ENCODE measurements around the gene LRRIQ4. TPM values are rescaled to one million over a fixed set of nuclear protein-coding genes. Genes with fewer than 3 reads are reported as not detected.

LRRIQ4 gene
- total RNA-seq, 2 donors from 2014 or later: 0.43 TPM; not detected in 1

DNA sequence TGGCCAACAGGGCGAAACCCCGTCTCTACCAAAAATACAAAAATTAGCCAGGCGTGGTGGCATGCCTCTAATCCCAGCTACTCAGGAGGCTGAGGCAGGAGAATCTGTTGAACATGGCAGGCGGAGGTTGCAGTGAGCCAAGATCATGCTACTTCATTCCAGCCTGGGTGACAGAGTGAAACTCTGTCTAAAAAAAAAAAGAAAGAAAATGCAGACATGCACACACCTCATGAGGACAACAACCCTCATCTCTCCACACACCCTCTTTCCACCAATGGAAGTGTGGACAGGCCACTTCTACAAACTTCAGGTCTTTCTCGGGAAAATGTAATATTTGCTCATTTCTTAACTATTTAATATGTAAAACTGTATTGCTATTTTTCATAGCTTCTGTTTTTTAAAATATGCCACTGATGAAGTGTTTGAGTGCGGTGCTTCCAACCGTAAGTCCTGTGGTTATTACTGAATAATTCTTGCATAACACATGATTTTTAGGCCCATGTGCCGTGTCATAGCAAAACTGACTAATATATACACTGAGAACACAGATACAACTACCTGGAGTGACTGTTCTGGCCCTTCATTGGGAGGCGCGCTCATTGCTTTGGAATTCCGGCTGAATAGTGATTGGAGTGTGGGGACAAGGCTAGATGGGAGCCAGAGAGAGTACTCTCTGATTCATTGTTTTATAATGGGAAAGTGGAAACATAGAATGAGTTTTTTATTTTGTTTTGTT lies 34.0 kb downstream of the LRRIQ4 start:
- H3K9me3 ChIP-seq: no peaks in the 10 kb centered on the region
- DNase-seq (ENCODE audit: low spot score): no peak
- no peaks in the 10 kb centered on the region for H3K36me3 ChIP-seq
- H3K27ac ChIP-seq: no peak overlapping the region
- TF ChIP-seq, protein P1, sequence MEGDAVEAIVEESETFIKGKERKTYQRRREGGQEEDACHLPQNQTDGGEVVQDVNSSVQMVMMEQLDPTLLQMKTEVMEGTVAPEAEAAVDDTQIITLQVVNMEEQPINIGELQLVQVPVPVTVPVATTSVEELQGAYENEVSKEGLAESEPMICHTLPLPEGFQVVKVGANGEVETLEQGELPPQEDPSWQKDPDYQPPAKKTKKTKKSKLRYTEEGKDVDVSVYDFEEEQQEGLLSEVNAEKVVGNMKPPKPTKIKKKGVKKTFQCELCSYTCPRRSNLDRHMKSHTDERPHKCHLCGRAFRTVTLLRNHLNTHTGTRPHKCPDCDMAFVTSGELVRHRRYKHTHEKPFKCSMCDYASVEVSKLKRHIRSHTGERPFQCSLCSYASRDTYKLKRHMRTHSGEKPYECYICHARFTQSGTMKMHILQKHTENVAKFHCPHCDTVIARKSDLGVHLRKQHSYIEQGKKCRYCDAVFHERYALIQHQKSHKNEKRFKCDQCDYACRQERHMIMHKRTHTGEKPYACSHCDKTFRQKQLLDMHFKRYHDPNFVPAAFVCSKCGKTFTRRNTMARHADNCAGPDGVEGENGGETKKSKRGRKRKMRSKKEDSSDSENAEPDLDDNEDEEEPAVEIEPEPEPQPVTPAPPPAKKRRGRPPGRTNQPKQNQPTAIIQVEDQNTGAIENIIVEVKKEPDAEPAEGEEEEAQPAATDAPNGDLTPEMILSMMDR (IDR thresholded peaks at IDR 0.05): no peak
- no peak overlapping the region for H3K4me3 ChIP-seq
- no peaks in the 10 kb centered on the region for H3K27me3 ChIP-seq
- no peaks in the 10 kb centered on the region for H3K4me1 ChIP-seq

DNA sequence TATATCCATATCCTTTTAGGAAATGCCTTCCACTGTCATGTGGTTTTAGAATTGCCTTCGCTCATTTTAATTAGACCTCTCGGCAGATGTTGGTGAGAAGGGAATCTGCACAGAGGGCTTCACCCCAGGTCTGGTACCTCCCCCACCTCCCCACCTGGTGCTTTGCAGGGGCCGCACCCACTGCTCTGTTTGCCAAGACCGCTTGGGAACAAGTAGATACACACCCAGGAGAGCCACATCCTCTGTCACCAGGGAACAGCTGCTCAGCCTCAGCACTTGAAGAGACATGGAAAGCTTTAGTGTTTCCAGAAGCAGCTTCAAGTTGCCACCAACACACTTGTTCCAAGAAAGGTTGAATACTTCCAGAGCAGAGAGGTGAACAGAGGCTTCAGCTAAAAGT lies 35.2 kb downstream of the LRRIQ4 start:
- Histone ChIP-seq H3K4me3 (no peak overlapping the region), H3K27ac (no peak overlapping the region), H3K9me3 (no peaks in the 10 kb centered on the region), H3K36me3 (no peaks in the 10 kb centered on the region), H3K27me3 (no peaks in the 10 kb centered on the region), H3K4me1 (no peaks in the 10 kb centered on the region)
- TF ChIP-seq, protein P1 (IDR thresholded peaks at IDR 0.05): no peak
- DNase-seq (ENCODE audit: low spot score): no peak

DNA sequence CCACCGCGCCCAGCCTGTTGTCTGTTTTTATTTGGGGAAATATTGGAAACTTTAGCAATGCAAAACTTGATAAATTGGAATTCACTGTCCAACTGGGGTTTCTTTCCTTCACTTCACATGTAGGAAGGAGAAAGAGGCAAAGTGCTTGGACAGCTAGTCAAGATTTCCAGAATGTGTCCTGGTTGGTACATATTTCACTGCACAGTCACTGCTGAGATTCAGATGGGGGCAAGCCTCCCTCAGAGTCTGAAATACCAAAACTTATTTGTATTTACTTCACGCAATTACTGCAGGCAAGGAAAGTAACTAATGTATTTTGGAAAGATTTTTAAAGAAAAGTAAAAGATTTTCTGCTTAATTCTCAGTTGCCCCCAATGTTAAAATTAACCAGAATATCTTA lies 36.1 kb downstream of the LRRIQ4 start:
- H3K4me1 ChIP-seq: no peaks in the 10 kb centered on the region
- no peaks in the 10 kb centered on the region for H3K27me3 ChIP-seq
- H3K36me3 ChIP-seq: no peaks in the 10 kb centered on the region
- no peak overlapping the region for H3K4me3 ChIP-seq
- H3K9me3 ChIP-seq: no peaks in the 10 kb centered on the region
- no peak for DNase-seq (ENCODE audit: low spot score)
- H3K27ac ChIP-seq: no peak overlapping the region
- TF ChIP-seq, protein P1 (IDR thresholded peaks at IDR 0.05): no peak

DNA sequence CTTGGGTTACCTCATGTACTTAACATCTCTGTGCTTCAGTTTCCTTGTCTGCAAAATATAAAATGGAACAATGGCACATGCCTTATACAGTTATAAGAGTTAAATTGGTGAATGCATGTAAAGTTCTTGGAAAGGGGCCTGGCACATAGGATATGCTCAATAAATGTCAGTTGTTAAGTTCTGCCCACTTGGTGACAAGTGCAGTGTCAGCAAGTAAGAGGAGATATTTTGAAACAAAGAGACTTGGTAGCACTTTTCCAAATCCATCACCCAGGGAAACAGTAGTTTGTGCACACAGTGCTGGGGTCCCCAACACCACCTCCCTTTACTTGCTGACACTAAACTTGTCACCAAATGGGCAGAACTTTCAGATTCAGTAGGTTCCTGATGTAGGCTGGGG lies 37.9 kb downstream of the LRRIQ4 start:
- no peak overlapping the region for H3K27ac ChIP-seq
- H3K27me3 ChIP-seq: no peaks in the 10 kb centered on the region
- H3K36me3 ChIP-seq: no peaks in the 10 kb centered on the region
- H3K4me3 ChIP-seq: no peak overlapping the region
- no peaks in the 10 kb centered on the region for H3K9me3 ChIP-seq
- DNase-seq (ENCODE audit: low spot score): no peak
- TF ChIP-seq, protein P1 (IDR thresholded peaks at IDR 0.05): no peak
- no peaks in the 10 kb centered on the region for H3K4me1 ChIP-seq

DNA sequence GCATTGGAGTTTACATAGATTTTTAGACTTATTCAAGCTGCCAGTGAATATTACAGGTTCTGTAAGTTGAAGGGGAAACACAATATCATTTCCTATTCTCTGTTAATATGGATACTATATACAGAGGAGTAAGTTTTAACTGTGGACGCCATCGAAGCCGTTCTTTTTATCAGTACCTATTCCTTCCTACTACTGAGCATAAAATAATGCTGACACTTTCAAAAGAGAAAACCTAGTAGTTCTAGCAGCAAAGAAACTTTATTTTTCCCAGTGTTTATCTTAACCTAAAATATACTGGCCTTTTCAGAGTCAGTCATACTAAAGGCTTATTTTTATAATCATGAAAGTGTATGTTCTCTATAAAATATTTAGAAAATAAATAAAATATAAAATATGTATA lies 42.8 kb downstream of the LRRIQ4 start:
- H3K27ac ChIP-seq: no peak overlapping the region
- TF ChIP-seq, protein P1 (IDR thresholded peaks at IDR 0.05): no peak
- H3K36me3 ChIP-seq: no peaks in the 10 kb centered on the region
- no peaks in the 10 kb centered on the region for H3K27me3 ChIP-seq
- H3K4me3 ChIP-seq: no peak overlapping the region
- no peak for DNase-seq (ENCODE audit: low spot score)
- H3K4me1 ChIP-seq: no peaks in the 10 kb centered on the region
- no peaks in the 10 kb centered on the region for H3K9me3 ChIP-seq

DNA sequence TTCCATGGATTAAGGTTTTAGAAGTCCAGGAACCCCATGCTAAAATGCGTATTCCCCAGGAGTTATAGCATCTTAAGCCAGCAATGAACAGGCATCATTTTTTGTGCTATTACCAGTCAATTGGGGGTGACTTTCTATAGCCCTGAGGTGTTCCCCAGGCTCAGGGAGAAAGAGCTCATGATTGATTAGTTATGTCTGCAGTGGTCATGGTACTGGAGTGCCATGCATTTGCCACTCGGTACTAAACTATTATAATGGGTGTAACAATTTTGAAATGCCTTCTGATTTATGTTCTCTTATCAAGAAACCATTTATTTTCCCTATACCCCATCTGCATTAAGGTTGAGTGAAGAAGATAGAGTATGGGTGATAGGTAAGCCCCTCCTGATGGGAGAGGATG lies 45.1 kb downstream of the LRRIQ4 start:
- DNase-seq (ENCODE audit: low spot score): no peak
- TF ChIP-seq, protein P1 (IDR thresholded peaks at IDR 0.05): no peak
- no peaks in the 10 kb centered on the region for H3K36me3 ChIP-seq
- no peak overlapping the region for H3K4me3 ChIP-seq
- H3K4me1 ChIP-seq: no peaks in the 10 kb centered on the region
- no peak overlapping the region for H3K27ac ChIP-seq
- no peaks in the 10 kb centered on the region for H3K9me3 ChIP-seq
- no peaks in the 10 kb centered on the region for H3K27me3 ChIP-seq

Measured in right atrium auricular region (tissue), 2 donors.